Psoas muscle (tissue), 8 donors: ENCODE results near the gene CPA4. TPM values are rescaled to one million over a fixed set of nuclear protein-coding genes. Genes with fewer than 3 reads are reported as not detected.

Experiments
- ATAC-seq, 4 donors: fragments of 200-7000 bp; cut with Tn5 transposase; one replicate each; pipeline ENCODE4 v1.9.1; 2020; ENCODE audit warnings: moderate library complexity in 3 of 4, mild to moderate bottlenecking in 2 of 4
- DNase-seq, 2 donors: peaks; one replicate each; pipeline ENCODE4 v3.0.0-alpha.2; 2020
- H3K27ac ChIP-seq: fragments of 200-600 bp; one replicate; pipeline ENCODE4 v1.8.0; 2022
- H3K27me3 ChIP-seq, 3 donors: fragments of 200-600 bp in 1 of 3; one replicate each; pipeline versions ENCODE4 v1.6.1 to v1.8.0; 2013 to 2022; ENCODE audit warnings: low read length in 2 of 3, mild to moderate bottlenecking in 2 of 3, moderate library complexity in 1 of 3; ENCODE audit not compliant: insufficient read depth in 3 of 3
- H3K36me3 ChIP-seq, 2 donors: fragments of 200-600 bp in 1 of 2; one replicate each; pipeline versions ENCODE4 v1.6.1 to v1.8.0; 2013 to 2022; ENCODE audit warnings: low read depth in 1 of 2, mild to moderate bottlenecking in 1 of 2, moderate library complexity in 1 of 2; ENCODE audit not compliant: insufficient read depth in 1 of 2
- H3K4me1 ChIP-seq: fragments of 200-600 bp; one replicate; pipeline ENCODE4 v1.8.0; 2022
- H3K4me3 ChIP-seq: fragments of 200-600 bp; one replicate; pipeline ENCODE4 v1.8.0; 2022; ENCODE audit warnings: mild to moderate bottlenecking
- H3K9me3 ChIP-seq: fragments of 200-600 bp; one replicate; pipeline ENCODE4 v1.8.0; 2022
- CTCF ChIP-seq: fragments of 200-600 bp; IDR thresholded peaks from one replicate; pipeline ENCODE4 v1.8.0; 2022; ENCODE audit warnings: antibody characterized with exemption
- WGBS, 3 donors: extraction: QIAGEN DNeasy Blood & Tissue Kit; methylation state at CpG; one replicate each; pipeline versions ENCODE4 v1.1.6 to v1.1.7; 2013; 5-methylcytosine and 5-hydroxymethylcytosine counted together
- intact Hi-C, 2 donors: fragments of 100-400 bp; cut with DNase I; formaldehyde crosslinking; loops; one replicate each; pipeline versions ENCODE4 v1.11.0 to v1.14.2; 2022
- polyA plus RNA-seq, 3 donors: library from polyadenylated mRNA; stranded (reverse); fragments of 200-250 nt; gene quantifications; one replicate each; pipeline ENCODE4 v1.2.3, GENCODE V29; 2013
- total RNA-seq, 4 donors: library from RNA; stranded (reverse); fragmentation: NEBNext Ultra II Directional in 2 of 4; extraction: Animal tissue kit (Norgen Biotek cat#: 25700) in 2 of 4; gene quantifications; one replicate each; pipeline versions ENCODE4 v1.2.1 to v1.2.4, GENCODE V29; 2021 to 2023
- donor health status: healthy with polysubstance abuse.
- donor health status: DM: no; HTN: no; CAD: no; lungs with moderate emphysema.
- donor health status: Bipolar disorder and iron deficiency.
- donor health status: healthy.
- donor health status: DM: yes; HTN: yes; CAD: no.
- donor health status: DM: no; HTN: no; CAD: no.
- donor health status: DM: no; HTN: no; CAD: no.
- donor health status: DM: yes; HTN: yes; CAD: no.

CPA4 gene
- total and polyA plus RNA-seq, 7 donors = 0.09 to 2.5 (median 0.68) TPM

GRCh38 chr7:130274296-130274695 lies 18.7 kb upstream of the CPA4 start:
- ATAC-seq (no peak), DNase-seq (no peak)
- Histone ChIP-seq H3K4me1 (peaks cover 5% of the 10 kb centered on the region), H3K9me3 (no peaks in the 10 kb centered on the region), H3K4me3 (no peak overlapping the region), H3K27ac (no peak overlapping the region), H3K36me3 (no peaks in the 10 kb centered on the region), H3K27me3 (peaks cover 0 to 57% (median 5%) of the 10 kb centered on the region in 3 donors)
- 33 to 41% (median 34%) methylated on average over 1 of the region's 1 CpG for WGBS, 3 donors
- no peak for TF ChIP-seq CTCF
- intact Hi-C loops = loop anchor here in 1 of 2 donors (10.0 kb wide), 2 partner anchors 81 to 211 kb away; no protein-coding TSS in a partner anchor

GRCh38 chr7:130274983-130275591 lies 17.9 kb upstream of the CPA4 start:
- ATAC-seq = peak in 1 of 4 donors; percentile 36
- Histone ChIP-seq H3K4me3 (no peak overlapping the region), H3K27me3 (peaks cover 0 to 57% (median 5%) of the 10 kb centered on the region in 3 donors), H3K36me3 (no peaks in the 10 kb centered on the region), H3K9me3 (no peaks in the 10 kb centered on the region), H3K27ac (no peak overlapping the region), H3K4me1 (peaks cover 5% of the 10 kb centered on the region)
- no peak for DNase-seq
- no peak for TF ChIP-seq CTCF
- intact Hi-C loops = loop anchor here in 1 of 2 donors (10.0 kb wide), 2 partner anchors 80 to 210 kb away; no protein-coding TSS in a partner anchor
- 34 to 46% (median 38%) methylated on average over 11 of the region's 11 CpGs for WGBS, 3 donors

GRCh38 chr7:130275826-130276297 lies 17.1 kb upstream of the CPA4 start:
- H3K27me3 ChIP-seq = peaks cover 0 to 57% (median 5%) of the 10 kb centered on the region in 3 donors
- no peak overlapping the region for H3K4me3 ChIP-seq
- no peaks in the 10 kb centered on the region for H3K9me3 ChIP-seq
- no peak for TF ChIP-seq CTCF
- H3K27ac ChIP-seq = no peak overlapping the region
- intact Hi-C loops = loop anchor here in 1 of 2 donors (10.0 kb wide), 2 partner anchors 79 to 209 kb away; no protein-coding TSS in a partner anchor
- no peaks in the 10 kb centered on the region for H3K36me3 ChIP-seq
- ATAC-seq = no peak
- H3K4me1 ChIP-seq = peaks cover 5% of the 10 kb centered on the region
- 50 to 58% (median 52%) methylated on average over 5 of the region's 5 CpGs for WGBS, 3 donors
- no peak for DNase-seq

- Histone ChIP-seq H3K4me3 (no peak overlapping the region), H3K4me1 (peaks cover 5% of the 10 kb centered on the region), H3K27ac (no peak overlapping the region), H3K36me3 (no peaks in the 10 kb centered on the region), H3K27me3 (peaks cover 0 to 50% (median 5%) of the 10 kb centered on the region in 3 donors), H3K9me3 (no peaks in the 10 kb centered on the region)
- intact Hi-C loops = loop anchor here in 1 of 2 donors (10.0 kb wide), 2 partner anchors 78 to 208 kb away; no protein-coding TSS in a partner anchor
- no peak for ATAC-seq
- whole genome bisulfite sequencing, 3 donors = 45 to 54% (median 46%) methylated on average over 10 of the region's 10 CpGs
- no peak for DNase-seq
- no peak for TF ChIP-seq CTCF
Observed at GRCh38 chr7:130276796-130277762, 15.9 kb upstream of the CPA4 start.
